ENCODE data around the gene UPP2. TPM values are rescaled to one million over a fixed set of nuclear protein-coding genes. Genes with fewer than 3 reads are reported as not detected.

The UPP2 gene
- total RNA-seq, 4 donors from 2014 or later, result not detected

DNA sequence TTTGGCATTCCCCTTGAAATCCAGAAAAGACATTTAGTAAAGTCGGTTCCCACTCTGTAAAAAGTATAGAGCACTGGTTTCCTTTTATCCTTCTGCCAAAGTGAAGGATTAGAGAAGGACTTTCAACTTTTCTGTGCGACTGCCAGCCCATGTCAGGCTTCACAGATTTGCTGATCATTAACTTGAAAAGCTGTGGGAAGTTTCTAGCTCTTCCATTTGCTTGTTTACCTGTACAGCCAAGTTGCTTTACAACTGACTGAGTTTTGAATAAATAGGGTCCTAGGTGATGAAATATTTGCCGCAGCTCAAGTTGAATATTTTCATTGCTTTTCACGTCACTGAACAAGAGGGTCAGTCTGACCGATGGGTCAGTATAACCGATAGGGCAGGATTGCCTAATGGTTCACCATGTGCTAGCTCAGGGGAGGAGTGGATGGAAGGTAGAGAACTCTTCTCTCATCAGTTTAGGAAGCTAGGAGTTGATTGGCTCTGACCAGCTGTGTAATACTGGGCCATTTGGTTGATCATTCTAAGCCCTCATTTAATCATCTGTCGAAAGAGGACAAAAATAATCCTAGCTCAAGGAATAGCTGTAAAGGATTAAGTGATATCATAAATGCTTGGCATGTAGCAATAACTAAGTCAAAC is 30.4 kb downstream of the UPP2 start:
- H3K4me3 ChIP-seq, result no peak overlapping the region
- TF ChIP-seq POLR2A (IDR thresholded peaks at IDR 0.05), result no peak
- TF ChIP-seq POLR2AphosphoS5 (IDR thresholded peaks at IDR 0.05), result no peak
- TF ChIP-seq, protein P1, sequence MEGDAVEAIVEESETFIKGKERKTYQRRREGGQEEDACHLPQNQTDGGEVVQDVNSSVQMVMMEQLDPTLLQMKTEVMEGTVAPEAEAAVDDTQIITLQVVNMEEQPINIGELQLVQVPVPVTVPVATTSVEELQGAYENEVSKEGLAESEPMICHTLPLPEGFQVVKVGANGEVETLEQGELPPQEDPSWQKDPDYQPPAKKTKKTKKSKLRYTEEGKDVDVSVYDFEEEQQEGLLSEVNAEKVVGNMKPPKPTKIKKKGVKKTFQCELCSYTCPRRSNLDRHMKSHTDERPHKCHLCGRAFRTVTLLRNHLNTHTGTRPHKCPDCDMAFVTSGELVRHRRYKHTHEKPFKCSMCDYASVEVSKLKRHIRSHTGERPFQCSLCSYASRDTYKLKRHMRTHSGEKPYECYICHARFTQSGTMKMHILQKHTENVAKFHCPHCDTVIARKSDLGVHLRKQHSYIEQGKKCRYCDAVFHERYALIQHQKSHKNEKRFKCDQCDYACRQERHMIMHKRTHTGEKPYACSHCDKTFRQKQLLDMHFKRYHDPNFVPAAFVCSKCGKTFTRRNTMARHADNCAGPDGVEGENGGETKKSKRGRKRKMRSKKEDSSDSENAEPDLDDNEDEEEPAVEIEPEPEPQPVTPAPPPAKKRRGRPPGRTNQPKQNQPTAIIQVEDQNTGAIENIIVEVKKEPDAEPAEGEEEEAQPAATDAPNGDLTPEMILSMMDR (IDR thresholded peaks at IDR 0.05), result no peak
- TF ChIP-seq EP300 (IDR thresholded peaks at IDR 0.05), result no peak
- H3K36me3 ChIP-seq, result no peaks in the 10 kb centered on the region
- no peak for DNase-seq (ENCODE audit: low spot score in 2 of 2)
- H3K27me3 ChIP-seq, result no peaks in the 10 kb centered on the region
- no peaks in the 10 kb centered on the region for H3K9me3 ChIP-seq
- 86% methylated on average over 7 of the region's 7 CpGs for WGBS
- H3K4me1 ChIP-seq, result no peaks in the 10 kb centered on the region
- H3K27ac ChIP-seq, result no peak overlapping the region

DNA sequence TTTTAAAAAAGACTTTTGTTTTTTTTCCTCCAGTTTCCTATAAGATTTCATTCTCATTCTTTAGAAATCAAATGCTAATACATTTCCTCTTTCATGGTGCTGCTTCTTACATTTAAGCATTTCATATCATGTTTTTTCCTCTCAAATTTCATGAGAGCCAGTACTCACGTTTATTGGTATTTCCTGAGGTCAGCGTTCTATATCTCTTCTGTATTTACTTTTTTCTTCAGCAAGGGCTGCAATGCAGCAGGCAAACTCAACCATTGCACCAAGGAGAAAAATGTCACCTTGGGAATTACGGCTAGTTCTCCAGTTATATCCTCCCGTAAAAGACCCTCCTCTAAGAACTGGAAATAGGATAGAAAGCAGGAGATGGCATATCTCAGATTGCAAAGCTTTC is 32.4 kb downstream of the UPP2 start:
- whole genome bisulfite sequencing, result 74% methylated on average over 4 of the region's 4 CpGs
- no peaks in the 10 kb centered on the region for H3K36me3 ChIP-seq

DNA sequence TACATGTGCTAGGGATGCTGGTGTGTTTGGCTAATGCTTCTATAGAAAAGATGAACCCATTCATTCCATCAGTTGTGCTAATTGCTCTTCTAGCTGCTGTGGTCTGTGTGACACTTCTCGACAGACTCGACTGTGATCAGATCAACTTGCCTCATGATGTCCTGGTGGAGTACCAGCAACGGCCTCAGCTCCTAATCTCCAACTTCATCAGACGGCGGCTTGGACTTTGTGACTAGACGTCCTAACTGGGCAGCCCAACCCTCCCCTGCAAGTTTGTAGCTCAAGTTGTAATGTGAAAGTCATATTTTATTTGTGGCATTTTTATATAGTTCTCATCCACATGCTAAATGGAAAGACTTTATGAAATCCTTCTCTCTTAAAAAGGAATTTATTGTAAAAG is 33.0 kb downstream of the UPP2 start:
- no peaks in the 10 kb centered on the region for H3K36me3 ChIP-seq
- no peaks in the 10 kb centered on the region for H3K9me3 ChIP-seq
- no peaks in the 10 kb centered on the region for H3K27me3 ChIP-seq
- no peak overlapping the region for H3K4me3 ChIP-seq
- no peak overlapping the region for H3K27ac ChIP-seq
- TF ChIP-seq POLR2AphosphoS5 (IDR thresholded peaks at IDR 0.05), result no peak
- TF ChIP-seq, protein P1 (IDR thresholded peaks at IDR 0.05), result no peak
- no peak for TF ChIP-seq POLR2A (IDR thresholded peaks at IDR 0.05)
- TF ChIP-seq EP300 (IDR thresholded peaks at IDR 0.05), result no peak
- 82% methylated on average over 6 of the region's 6 CpGs for WGBS
- DNase-seq (ENCODE audit: low spot score in 2 of 2), result no peak
- no peaks in the 10 kb centered on the region for H3K4me1 ChIP-seq

More for the DNA sequence above, 32.4 kb downstream of the UPP2 start:
- Histone ChIP-seq H3K4me1 (no peaks in the 10 kb centered on the region), H3K4me3 (no peak overlapping the region), H3K9me3 (no peaks in the 10 kb centered on the region), H3K27me3 (no peaks in the 10 kb centered on the region), H3K27ac (no peak overlapping the region)
- TF ChIP-seq POLR2AphosphoS5 (IDR thresholded peaks at IDR 0.05), result no peak
- TF ChIP-seq EP300 (IDR thresholded peaks at IDR 0.05), result no peak
- TF ChIP-seq, protein P1 (IDR thresholded peaks at IDR 0.05), result no peak
- no peak for TF ChIP-seq POLR2A (IDR thresholded peaks at IDR 0.05)
- no peak for DNase-seq (ENCODE audit: low spot score in 2 of 2)

DNA sequence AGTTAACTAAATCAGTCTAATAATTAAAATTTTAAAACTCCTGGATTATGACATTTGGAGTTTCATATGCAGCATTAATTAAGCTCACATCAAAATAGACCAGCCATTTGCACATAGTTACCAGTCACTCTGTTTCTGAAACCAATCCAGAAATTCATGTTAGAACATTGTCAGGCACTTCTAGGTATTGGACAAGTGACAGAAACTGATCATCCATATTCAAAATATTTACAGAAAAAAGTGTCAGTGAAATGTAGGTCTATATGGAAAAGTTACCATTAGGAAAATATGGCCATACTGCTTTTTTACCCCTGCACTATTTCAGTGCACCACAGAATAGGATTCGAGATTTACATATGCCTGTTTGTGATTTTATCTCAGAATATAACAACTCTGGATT is 33.4 kb downstream of the UPP2 start:
- Histone ChIP-seq H3K27ac (no peak overlapping the region), H3K4me3 (no peak overlapping the region), H3K27me3 (no peaks in the 10 kb centered on the region), H3K4me1 (no peaks in the 10 kb centered on the region), H3K36me3 (no peaks in the 10 kb centered on the region), H3K9me3 (no peaks in the 10 kb centered on the region)
- no peak for DNase-seq (ENCODE audit: low spot score in 2 of 2)
- TF ChIP-seq POLR2A (IDR thresholded peaks at IDR 0.05), result no peak
- no peak for TF ChIP-seq POLR2AphosphoS5 (IDR thresholded peaks at IDR 0.05)
- TF ChIP-seq, protein P1 (IDR thresholded peaks at IDR 0.05), result no peak
- TF ChIP-seq EP300 (IDR thresholded peaks at IDR 0.05), result no peak
- WGBS, result 45% methylated on average over 1 of the region's 1 CpG

DNA sequence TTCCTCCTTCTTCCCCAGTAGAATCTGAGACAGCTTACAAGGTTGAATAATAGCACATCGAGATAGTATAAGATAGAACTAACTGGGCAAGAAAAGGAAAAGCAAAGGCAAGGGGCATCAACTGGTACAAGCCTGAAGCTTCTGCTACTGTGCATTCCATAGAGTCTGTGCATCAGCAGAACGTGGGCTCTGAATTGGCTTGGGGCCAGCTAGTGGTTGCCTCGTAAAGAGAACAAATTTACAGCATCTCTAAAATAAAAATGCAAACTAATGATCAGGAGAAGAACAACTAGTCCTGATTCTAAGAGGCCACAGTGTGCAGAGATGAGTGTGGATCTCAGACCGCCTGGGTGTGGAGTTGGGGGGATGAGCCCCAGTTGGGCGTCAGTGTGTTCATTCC is 36.6 kb downstream of the UPP2 start:
- 59% methylated on average over 5 of the region's 5 CpGs for WGBS
- H3K9me3 ChIP-seq, result no peaks in the 10 kb centered on the region
- no peak for DNase-seq (ENCODE audit: low spot score in 2 of 2)
- no peak overlapping the region for H3K4me3 ChIP-seq
- H3K27ac ChIP-seq, result no peak overlapping the region
- no peaks in the 10 kb centered on the region for H3K36me3 ChIP-seq
- no peaks in the 10 kb centered on the region for H3K27me3 ChIP-seq
- no peaks in the 10 kb centered on the region for H3K4me1 ChIP-seq
- TF ChIP-seq EP300 (IDR thresholded peaks at IDR 0.05) (no peak), POLR2AphosphoS5 (IDR thresholded peaks at IDR 0.05) (no peak), POLR2A (IDR thresholded peaks at IDR 0.05) (no peak)
- TF ChIP-seq, protein P1 (IDR thresholded peaks at IDR 0.05), result no peak
